Fibroblast of villous mesenchyme (primary cell): ENCODE measurements around the gene TRPC5OS. TPM values are rescaled to one million over a fixed set of nuclear protein-coding genes. Genes with fewer than 3 reads are reported as not detected.

Experiments used
- DNase-seq: peaks from one replicate; pipeline ENCODE4 v3.0.0-alpha.2; 2010; ENCODE audit warnings: low read depth
- H3K4me3 ChIP-seq: 2 replicates; pipeline ENCODE4 v1.5.1; 2011; ENCODE audit warnings: low read depth, mild to moderate bottlenecking, low read length
- total RNA-seq: library from RNA; depleted of rRNA; stranded (reverse); fragments of >200 nt; gene quantifications from 2 replicates; pipeline ENCODE4 v1.2.3, GENCODE V29; 2012
- TF ChIP-seq, protein P1 (sequence below): IDR thresholded peaks from 2 replicates; pipeline ENCODE4 v1.5.1; 2012; ENCODE audit warnings: low read depth, mild to moderate bottlenecking, low read length; ENCODE audit not compliant: insufficient read depth

TRPC5OS gene
- total RNA-seq, 1 donor = not detected

- TF ChIP-seq, protein P1, sequence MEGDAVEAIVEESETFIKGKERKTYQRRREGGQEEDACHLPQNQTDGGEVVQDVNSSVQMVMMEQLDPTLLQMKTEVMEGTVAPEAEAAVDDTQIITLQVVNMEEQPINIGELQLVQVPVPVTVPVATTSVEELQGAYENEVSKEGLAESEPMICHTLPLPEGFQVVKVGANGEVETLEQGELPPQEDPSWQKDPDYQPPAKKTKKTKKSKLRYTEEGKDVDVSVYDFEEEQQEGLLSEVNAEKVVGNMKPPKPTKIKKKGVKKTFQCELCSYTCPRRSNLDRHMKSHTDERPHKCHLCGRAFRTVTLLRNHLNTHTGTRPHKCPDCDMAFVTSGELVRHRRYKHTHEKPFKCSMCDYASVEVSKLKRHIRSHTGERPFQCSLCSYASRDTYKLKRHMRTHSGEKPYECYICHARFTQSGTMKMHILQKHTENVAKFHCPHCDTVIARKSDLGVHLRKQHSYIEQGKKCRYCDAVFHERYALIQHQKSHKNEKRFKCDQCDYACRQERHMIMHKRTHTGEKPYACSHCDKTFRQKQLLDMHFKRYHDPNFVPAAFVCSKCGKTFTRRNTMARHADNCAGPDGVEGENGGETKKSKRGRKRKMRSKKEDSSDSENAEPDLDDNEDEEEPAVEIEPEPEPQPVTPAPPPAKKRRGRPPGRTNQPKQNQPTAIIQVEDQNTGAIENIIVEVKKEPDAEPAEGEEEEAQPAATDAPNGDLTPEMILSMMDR = no peak
- DNase-seq = no peak
Observed at GRCh38 chrX:111850975-111851374, 25.0 kb upstream of the TRPC5OS start.

GRCh38 chrX:111854556-111855490 lies 21.2 kb upstream of the TRPC5OS start:
- TF ChIP-seq, protein P1 = no peak
- no peak overlapping the region for H3K4me3 ChIP-seq
- DNase-seq = no peak

More at GRCh38 chrX:111850975-111851374, 25.0 kb upstream of the TRPC5OS start:
- no peak overlapping the region for H3K4me3 ChIP-seq

- H3K4me3 ChIP-seq = no peak overlapping the region
- DNase-seq = no peak
- TF ChIP-seq, protein P1 = no peak
Observed at GRCh38 chrX:111857534-111858060, 18.4 kb upstream of the TRPC5OS start.

- H3K4me3 ChIP-seq = no peak overlapping the region
- TF ChIP-seq, protein P1 = no peak
- DNase-seq = no peak
Observed at GRCh38 chrX:111861605-111862004, 14.4 kb upstream of the TRPC5OS start.

DNA sequence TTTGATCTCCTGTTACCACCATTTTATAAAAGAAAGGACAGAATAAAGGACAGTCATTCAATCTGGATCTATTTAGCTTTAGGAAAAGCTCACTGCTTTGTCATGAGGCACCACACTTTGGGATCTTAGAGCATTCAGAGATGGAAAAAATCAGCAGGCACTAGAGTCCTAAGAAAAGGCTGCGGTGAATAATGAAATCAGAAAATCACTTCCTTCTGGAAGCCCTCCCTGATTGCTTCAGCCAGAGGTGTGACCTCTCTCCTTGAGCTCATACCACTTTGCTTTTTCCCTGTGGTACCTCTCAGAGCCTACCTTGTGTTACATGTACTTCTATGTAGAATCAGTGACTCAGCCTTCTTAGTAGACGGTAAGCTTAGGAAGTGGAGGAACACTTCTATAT lies 8.7 kb upstream of the TRPC5OS start:
- H3K4me3 ChIP-seq = no peak overlapping the region
- no peak for DNase-seq
- TF ChIP-seq, protein P1 = no peak

GRCh38 chrX:111868726-111869638 lies 7.0 kb upstream of the TRPC5OS start:
- no peak overlapping the region for H3K4me3 ChIP-seq
- TF ChIP-seq, protein P1 = no peak
- DNase-seq = no peak
